LNCaP clone FGC (cell line): ENCODE measurements around the gene DHDDS.

Experiments used
- DNase-seq: peaks from one replicate; pipeline ENCODE4 v3.0.0-alpha.2; 2011; ENCODE audit warnings: low read depth
- H3K4me3 ChIP-seq: 2 replicates; pipeline ENCODE4 v1.5.1; 2011; ENCODE audit warnings: mild to moderate bottlenecking, low read depth, low read length, control low read depth
- CTCF ChIP-seq: IDR thresholded peaks from 2 replicates; pipeline ENCODE4 v1.5.1; 2012; ENCODE audit warnings: mild to moderate bottlenecking; ENCODE audit not compliant: control insufficient read depth, insufficient read depth; ENCODE audit errors: extremely low read depth

Gene DHDDS

GRCh38 chr1:26395754-26396153 lies 36.4 kb upstream of the DHDDS start:
- TF ChIP-seq CTCF, result no peak
- DNase-seq, result no peak

DNA sequence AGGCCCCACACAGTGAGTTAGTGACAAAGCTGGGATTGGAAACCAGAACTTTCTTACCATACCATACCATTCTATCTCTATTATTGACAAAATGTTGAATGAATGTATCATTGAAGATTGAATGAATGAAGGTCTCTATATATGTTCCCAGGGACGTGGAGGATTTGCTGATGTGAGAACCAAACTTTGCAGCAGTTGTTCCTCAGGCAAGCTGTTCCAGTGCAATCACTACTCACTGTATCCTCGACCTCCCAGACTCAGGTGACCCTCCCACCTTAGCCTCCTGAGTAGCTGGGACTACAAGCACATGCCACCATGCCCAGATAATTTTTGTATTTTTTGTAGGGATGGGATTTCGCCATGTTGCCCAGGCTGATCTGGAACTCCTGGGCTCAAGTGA lies 33.1 kb upstream of the DHDDS start:
- DNase-seq, result no peak
- TF ChIP-seq CTCF, result no peak
- no peak overlapping the region for H3K4me3 ChIP-seq

More at GRCh38 chr1:26395754-26396153, 36.4 kb upstream of the DHDDS start:
- no peak overlapping the region for H3K4me3 ChIP-seq

DNA sequence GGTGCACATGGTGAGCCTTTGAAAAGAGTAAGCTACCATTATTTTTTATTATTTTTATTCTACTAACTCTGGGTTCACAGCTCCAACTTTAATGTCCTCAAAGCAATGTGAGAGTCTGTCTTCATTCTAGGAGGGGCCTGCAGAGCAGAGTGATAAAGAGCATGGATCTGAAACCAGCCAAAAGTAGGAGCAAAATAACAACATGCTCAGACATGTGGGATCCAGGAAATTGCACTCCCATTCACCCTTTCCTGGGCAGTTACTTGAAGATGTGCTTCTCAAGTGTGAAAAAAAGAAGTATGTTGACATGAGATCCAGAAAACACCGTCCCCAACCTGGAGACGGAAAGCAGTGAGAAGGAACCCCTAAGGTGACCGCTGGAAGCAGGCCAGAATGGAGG lies 30.2 kb upstream of the DHDDS start:
- TF ChIP-seq CTCF, result no peak
- DNase-seq, result no peak
- H3K4me3 ChIP-seq, result no peak overlapping the region

DNA sequence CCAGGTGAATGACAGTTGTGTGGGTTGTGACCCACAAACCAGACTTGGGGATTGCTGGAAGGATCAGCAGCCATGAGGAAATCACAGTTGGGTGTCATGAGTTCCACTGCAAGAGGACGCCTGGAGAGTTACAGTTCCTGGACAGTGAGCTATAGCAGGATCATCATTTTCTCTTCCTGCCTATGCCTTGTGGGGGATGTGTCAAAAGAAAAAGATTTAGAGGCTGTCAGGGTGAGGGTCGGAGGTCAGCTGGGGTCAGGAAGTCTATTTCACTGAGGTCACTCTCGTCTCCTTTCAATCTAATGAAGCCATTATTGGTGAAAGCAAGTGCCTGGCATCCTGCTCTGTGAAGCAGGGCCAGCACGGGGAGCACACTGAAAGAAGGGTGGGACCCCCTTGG lies 28.5 kb upstream of the DHDDS start:
- H3K4me3 ChIP-seq, result no peak overlapping the region
- no peak for DNase-seq
- TF ChIP-seq CTCF, result no peak

GRCh38 chr1:26404641-26405040 lies 27.5 kb upstream of the DHDDS start:
- no peak overlapping the region for H3K4me3 ChIP-seq
- no peak for TF ChIP-seq CTCF
- DNase-seq, result no peak

GRCh38 chr1:26405281-26405915 lies 26.7 kb upstream of the DHDDS start:
- no peak for TF ChIP-seq CTCF
- H3K4me3 ChIP-seq, result no peak overlapping the region
- DNase-seq, result no peak

- no peak for DNase-seq
- H3K4me3 ChIP-seq, result no peak overlapping the region
- no peak for TF ChIP-seq CTCF
Measured at GRCh38 chr1:26408604-26409003, 23.5 kb upstream of the DHDDS start.
